GM12872 (cell line): ENCODE data around the gene DPYSL4.

Source experiments
- TF ChIP-seq, protein P1 (sequence below): IDR thresholded peaks from 3 replicates; pipeline ENCODE4 v1.5.1; 2011; ENCODE audit warnings: low read depth, mild to moderate bottlenecking, low read length, moderate library complexity; ENCODE audit not compliant: insufficient read depth

The DPYSL4 gene

GRCh38 chr10:132180736-132181135, 6.0 kb upstream of the DPYSL4 start:
- TF ChIP-seq, protein P1, sequence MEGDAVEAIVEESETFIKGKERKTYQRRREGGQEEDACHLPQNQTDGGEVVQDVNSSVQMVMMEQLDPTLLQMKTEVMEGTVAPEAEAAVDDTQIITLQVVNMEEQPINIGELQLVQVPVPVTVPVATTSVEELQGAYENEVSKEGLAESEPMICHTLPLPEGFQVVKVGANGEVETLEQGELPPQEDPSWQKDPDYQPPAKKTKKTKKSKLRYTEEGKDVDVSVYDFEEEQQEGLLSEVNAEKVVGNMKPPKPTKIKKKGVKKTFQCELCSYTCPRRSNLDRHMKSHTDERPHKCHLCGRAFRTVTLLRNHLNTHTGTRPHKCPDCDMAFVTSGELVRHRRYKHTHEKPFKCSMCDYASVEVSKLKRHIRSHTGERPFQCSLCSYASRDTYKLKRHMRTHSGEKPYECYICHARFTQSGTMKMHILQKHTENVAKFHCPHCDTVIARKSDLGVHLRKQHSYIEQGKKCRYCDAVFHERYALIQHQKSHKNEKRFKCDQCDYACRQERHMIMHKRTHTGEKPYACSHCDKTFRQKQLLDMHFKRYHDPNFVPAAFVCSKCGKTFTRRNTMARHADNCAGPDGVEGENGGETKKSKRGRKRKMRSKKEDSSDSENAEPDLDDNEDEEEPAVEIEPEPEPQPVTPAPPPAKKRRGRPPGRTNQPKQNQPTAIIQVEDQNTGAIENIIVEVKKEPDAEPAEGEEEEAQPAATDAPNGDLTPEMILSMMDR = no peak

- TF ChIP-seq, protein P1 = no peak
Measured at GRCh38 chr10:132181691-132182425, 4.9 kb upstream of the DPYSL4 start.

GRCh38 chr10:132182591-132182990, 4.2 kb upstream of the DPYSL4 start:
- TF ChIP-seq, protein P1 = no peak

- TF ChIP-seq, protein P1 = no peak
Measured at GRCh38 chr10:132183046-132183445, 3.7 kb upstream of the DPYSL4 start.

GRCh38 chr10:132184816-132185593, 1.7 kb upstream of the DPYSL4 start:
- TF ChIP-seq, protein P1 = no peak

GRCh38 chr10:132185601-132186487, 904 bp upstream of the DPYSL4 start:
- TF ChIP-seq, protein P1 = no peak

DNA sequence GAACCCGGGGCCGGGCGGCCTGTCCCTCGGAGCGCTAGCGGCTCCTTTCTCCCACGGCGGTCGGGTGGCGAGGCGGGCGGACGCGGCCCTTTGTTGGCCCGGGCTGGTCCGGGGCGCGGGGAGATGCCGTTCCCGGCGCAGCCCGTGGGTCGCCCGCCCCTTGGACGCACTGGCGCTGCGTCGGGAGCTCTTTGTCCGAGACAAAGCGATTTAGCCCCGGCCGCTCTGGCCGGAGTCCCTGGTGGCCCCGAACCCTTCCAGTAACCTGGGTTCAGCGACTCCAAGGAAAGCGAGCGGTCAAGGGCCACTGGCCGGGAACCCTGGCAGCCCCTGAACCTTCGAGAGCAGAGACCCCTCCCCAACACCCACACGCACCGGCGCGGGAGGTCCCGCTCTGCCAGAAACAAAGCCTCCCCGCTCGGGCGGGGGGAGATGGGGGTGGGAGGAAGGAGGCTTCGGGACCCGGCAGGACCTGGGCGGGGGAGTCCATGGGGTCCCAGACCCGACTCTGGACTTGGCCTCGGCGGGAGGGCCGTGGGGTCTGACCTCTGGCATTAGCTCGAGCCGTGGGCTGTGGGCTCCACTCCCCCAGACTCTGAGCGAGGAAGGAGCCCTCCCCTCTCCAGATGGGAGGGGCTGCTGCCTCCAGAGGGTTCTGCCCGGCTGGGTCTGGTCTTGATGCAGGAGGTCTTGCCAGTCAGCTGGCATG, 836 bp downstream of the DPYSL4 start:
- TF ChIP-seq, protein P1 = no peak
